ENCODE data around the gene TPRA1. TPM values are rescaled to one million over a fixed set of nuclear protein-coding genes. Genes with fewer than 3 reads are reported as not detected.
"Not testable (repeated sequence)": the region's sequence is repeated elsewhere in the genome, so short reads cannot be mapped to it uniquely, and the experiment has no call there.

Gene TPRA1
- total RNA-seq, 1 donor from 2014 or later: 18.6 TPM

DNA sequence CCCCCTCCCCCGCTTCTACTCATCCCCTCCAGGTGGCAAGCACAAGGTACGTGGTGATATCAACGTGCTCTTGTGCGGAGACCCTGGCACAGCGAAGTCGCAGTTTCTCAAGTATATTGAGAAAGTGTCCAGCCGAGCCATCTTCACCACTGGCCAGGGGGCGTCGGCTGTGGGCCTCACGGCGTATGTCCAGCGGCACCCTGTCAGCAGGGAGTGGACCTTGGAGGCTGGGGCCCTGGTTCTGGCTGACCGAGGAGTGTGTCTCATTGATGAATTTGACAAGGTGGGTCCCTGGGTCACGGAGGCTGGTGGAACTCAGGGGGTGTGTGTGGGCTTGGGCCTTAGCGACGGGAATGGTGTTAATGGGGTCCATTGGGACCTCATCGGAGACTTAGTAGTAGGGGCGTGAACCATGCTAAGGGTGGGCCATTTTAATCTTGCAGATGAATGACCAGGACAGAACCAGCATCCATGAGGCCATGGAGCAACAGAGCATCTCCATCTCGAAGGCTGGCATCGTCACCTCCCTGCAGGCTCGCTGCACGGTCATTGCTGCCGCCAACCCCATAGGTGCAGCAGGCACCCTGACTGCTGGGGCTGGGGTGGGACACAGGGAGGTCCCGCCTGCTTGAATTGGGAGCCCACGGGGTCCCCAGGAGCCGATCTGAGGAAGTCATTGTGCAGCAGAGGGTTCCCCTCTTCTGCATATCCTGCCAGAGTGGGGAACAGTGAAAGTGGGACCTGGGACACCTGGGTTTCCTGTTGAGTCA, 26.5 kb upstream of the TPRA1 start:
- no peak for DNase-seq

- no peak for DNase-seq
Measured at GRCh38 chr3:127615631-127616305, 25.2 kb upstream of the TPRA1 start.

- DNase-seq: no peak
Measured at GRCh38 chr3:127614928-127615589, 24.5 kb upstream of the TPRA1 start.

DNA sequence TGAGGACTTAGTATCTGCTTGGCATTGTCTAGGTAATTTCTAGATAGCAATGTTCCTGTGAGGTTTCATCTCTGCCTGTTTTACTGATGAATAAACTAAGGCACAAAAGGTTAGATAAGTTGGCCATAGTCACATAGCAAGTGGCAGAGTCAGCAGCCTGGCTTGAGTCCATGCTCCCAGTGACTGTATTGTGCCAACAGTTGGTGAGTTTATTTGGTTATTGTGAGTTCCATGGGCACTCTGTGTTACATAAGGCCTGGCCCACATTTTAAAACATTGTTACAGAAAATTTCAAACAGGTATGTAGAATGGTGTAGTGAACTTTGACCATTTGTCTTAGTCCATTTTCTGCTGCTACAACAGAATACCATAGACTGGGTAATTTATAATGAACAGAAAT, 22.9 kb upstream of the TPRA1 start:
- no peak for DNase-seq

GRCh38 chr3:127612966-127613365, 22.4 kb upstream of the TPRA1 start:
- no peak for DNase-seq

- no peak for DNase-seq
Measured at GRCh38 chr3:127611251-127611650, 20.7 kb upstream of the TPRA1 start.

GRCh38 chr3:127610105-127610504, 19.6 kb upstream of the TPRA1 start:
- no peak for DNase-seq

DNA sequence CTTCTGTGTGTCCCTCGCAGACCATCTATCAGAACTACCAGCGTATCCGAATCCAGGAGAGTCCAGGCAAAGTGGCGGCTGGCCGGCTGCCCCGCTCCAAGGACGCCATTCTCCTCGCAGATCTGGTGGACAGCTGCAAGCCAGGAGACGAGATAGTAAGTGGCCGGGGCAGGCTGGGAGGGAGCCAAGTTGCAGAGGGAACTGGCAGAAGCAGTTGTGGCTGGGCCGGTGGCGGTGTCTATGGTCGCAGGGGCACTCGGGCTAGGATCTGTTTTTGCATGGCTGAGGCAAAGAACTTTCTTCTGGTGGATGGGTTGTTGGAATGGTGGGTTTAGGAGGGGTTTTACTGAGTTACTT, 17.8 kb upstream of the TPRA1 start:
- DNase-seq: no peak

- DNase-seq: no peak
Measured at GRCh38 chr3:127607675-127608361, 17.3 kb upstream of the TPRA1 start.

DNA sequence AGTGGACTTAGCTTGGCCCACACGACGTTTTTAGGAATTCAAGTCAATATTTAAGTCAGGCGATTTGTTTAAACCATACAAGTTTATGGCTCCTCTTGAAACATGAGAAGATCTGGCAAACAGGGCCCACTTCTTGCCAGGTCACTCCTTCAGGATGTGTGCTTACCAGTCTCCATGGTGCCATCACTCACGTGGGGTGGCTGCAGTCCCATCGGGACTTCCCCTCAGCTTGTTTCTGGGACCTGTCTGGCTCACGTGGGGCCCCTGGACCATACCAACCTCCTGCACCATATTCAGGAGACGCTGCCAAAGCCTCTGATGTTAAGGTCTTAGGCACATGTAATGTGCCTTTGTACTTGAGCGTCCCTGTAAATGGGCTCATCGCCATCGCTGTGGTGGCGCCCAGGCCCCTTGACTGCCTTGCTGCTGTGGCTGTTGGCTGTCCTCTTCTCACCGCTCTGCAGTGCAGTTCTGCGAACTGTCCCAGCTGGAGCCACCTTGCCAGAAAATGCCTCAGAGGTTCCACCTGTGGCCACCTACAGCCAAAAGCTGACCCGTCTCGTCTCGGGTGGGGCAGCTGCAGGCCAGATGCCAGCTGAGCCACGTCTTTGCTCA, 16.6 kb upstream of the TPRA1 start:
- DNase-seq: no peak

- DNase-seq: no peak
Measured at GRCh38 chr3:127606086-127606805, 15.7 kb upstream of the TPRA1 start.

- DNase-seq: not testable (repeated sequence)
Measured at GRCh38 chr3:127605547-127605946, 15.0 kb upstream of the TPRA1 start.

GRCh38 chr3:127604546-127605165, 14.1 kb upstream of the TPRA1 start:
- DNase-seq: no peak

DNA sequence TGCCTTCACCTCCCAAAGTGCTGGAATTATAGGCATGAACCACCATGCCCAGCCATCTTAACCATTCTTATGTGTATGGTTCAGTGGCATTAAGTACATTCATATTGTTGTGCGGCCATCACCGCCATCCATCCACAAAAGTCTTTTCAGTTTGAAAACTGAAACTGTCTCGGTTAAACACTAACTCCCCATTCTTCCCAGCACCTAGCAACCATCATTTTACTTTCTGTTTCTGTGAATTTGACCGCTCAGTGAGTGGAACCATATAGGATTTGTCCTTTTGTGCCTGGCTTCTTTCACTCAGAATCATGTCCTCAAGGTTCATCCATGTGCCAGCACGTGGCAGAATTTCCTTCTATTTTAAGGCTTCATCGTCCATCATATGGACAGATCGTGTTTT, 13.5 kb upstream of the TPRA1 start:
- DNase-seq: no peak

- no peak for DNase-seq
Measured at GRCh38 chr3:127600749-127601456, 10.4 kb upstream of the TPRA1 start.

DNA sequence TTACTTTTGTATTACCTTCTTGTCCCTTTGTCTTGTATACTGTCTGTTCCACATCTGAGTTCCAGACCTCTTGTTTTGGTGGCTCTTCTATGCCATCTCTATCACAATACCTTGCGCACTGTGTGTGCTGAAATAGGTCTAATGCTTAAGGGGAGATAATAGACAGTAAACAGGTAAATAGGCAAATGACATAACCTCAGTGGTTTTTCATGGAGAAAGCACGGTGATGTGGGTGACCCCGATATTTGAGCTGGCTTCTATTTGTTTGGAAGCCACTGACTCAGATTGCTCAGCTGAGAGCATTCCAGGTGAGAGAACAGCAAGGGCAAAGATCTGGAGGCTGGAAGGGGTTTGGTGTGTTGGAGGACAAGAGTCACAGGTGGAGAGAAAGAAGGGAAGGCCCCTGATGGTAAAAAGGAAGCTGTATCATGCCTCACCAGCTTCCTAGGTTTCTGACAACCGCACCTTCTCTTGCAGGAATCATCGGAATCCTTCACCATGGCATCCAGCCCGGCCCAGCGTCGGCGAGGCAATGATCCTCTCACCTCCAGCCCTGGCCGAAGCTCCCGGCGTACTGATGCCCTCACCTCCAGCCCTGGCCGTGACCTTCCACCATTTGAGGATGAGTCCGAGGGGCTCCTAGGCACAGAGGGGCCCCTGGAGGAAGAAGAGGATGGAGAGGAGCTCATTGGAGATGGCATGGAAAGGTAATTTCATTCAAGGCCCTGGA, 8.5 kb upstream of the TPRA1 start:
- no peak for DNase-seq

GRCh38 chr3:127597020-127597771, 6.7 kb upstream of the TPRA1 start:
- DNase-seq: no peak

- DNase-seq: no peak
Measured at GRCh38 chr3:127595303-127595702, 4.8 kb upstream of the TPRA1 start.

GRCh38 chr3:127593178-127593577, 2.6 kb upstream of the TPRA1 start:
- DNase-seq: no peak

All from occipital lobe (tissue), 2 donors.